ENCODE measurements around the gene TCF4.

DNA sequence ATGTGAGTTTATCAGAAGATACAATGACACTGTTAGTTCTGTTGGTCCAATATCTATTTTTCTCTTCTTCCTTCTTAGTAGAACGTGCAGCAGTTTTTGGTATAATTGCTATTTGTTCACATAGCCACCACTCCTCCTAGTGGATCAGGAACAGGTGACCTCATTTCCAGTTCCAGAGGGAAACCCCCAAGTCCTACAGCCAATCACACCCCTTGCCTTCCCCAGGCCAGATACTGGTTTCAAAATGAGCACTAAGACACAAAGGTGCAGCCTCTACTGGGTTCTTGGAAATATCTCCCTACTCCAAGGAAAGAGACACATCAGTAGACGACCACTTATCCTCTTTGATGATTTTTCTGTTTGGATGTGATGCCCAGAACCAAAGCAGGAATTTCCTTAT lies 103.2 kb downstream of the TCF4 start:
- no peak for TF ChIP-seq POLR2AphosphoS5 (IDR thresholded peaks at IDR 0.05)
- TF ChIP-seq, protein P1, sequence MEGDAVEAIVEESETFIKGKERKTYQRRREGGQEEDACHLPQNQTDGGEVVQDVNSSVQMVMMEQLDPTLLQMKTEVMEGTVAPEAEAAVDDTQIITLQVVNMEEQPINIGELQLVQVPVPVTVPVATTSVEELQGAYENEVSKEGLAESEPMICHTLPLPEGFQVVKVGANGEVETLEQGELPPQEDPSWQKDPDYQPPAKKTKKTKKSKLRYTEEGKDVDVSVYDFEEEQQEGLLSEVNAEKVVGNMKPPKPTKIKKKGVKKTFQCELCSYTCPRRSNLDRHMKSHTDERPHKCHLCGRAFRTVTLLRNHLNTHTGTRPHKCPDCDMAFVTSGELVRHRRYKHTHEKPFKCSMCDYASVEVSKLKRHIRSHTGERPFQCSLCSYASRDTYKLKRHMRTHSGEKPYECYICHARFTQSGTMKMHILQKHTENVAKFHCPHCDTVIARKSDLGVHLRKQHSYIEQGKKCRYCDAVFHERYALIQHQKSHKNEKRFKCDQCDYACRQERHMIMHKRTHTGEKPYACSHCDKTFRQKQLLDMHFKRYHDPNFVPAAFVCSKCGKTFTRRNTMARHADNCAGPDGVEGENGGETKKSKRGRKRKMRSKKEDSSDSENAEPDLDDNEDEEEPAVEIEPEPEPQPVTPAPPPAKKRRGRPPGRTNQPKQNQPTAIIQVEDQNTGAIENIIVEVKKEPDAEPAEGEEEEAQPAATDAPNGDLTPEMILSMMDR (IDR thresholded peaks at IDR 0.05 in 8 of 11, conservative IDR thresholded peaks at IDR 0.05 in 3 of 11): no peak
- no peak for TF ChIP-seq POLR2A (IDR thresholded peaks at IDR 0.05)

Measured in spleen (tissue), 7 donors.